Spleen (tissue), 7 donors: Measurements from ENCODE around the gene VPS9D1.

Experiments used
- POLR2A ChIP-seq, 3 donors: fragments of 450-650 bp; IDR thresholded peaks; one replicate each; pipeline ENCODE4 v1.5.1; 2017; ENCODE audit warnings: antibody characterized with exemption in 3 of 3, mild to moderate bottlenecking in 1 of 3
- POLR2AphosphoS5 ChIP-seq, 3 donors: sonication (generic); formaldehyde crosslinking; IDR thresholded peaks; one replicate each; pipeline ENCODE4 v1.5.1; 2017; ENCODE audit warnings: antibody characterized with exemption in 3 of 3
- TF ChIP-seq, protein P1 (sequence below), 11 experiments: fragments of 200-600 bp in 7 of 11; fragments of 450-650 bp in 4 of 11; sonication (generic) in 4 of 11; IDR thresholded peaks in 8 of 11; conservative IDR thresholded peaks in 3 of 11; 1 replicate in 7 of 11; 2 replicates in 4 of 11; pipeline versions ENCODE4 v1.4.0 to v1.8.0; 2016 to 2021; ENCODE audit warnings: antibody characterized with exemption in 11 of 11, inconsistent platforms in 4 of 11, mild to moderate bottlenecking in 1 of 11
- donor health status: DM: no; HTN: no; CAD: no; lungs with moderate emphysema.
- donor health status: DM: no; HTN: no; CAD: no.
- donor health status: DM: no; HTN: no; CAD: no.

DNA sequence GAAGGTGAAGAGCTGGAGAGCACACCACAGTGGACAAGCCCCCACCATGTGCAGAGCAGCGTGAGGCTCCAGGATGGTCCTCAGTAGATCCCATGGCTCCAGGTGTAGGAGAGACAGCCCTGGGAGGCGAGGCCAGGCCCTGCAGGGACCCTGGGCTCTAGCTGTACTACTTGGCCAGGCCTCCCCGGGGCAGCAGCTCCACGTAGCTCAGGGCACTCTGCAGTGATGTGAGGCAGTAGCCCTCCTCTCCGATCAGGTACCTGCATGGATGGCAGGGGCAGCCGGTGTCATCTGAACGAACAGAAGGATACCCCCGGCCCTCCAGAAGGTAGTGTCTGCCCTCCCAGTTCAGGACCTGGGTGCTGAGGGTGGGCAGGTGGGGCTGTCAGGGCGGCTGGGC lies 13.0 kb downstream of the VPS9D1 start:
- no peak for TF ChIP-seq POLR2AphosphoS5 (IDR thresholded peaks at IDR 0.05)
- TF ChIP-seq, protein P1, sequence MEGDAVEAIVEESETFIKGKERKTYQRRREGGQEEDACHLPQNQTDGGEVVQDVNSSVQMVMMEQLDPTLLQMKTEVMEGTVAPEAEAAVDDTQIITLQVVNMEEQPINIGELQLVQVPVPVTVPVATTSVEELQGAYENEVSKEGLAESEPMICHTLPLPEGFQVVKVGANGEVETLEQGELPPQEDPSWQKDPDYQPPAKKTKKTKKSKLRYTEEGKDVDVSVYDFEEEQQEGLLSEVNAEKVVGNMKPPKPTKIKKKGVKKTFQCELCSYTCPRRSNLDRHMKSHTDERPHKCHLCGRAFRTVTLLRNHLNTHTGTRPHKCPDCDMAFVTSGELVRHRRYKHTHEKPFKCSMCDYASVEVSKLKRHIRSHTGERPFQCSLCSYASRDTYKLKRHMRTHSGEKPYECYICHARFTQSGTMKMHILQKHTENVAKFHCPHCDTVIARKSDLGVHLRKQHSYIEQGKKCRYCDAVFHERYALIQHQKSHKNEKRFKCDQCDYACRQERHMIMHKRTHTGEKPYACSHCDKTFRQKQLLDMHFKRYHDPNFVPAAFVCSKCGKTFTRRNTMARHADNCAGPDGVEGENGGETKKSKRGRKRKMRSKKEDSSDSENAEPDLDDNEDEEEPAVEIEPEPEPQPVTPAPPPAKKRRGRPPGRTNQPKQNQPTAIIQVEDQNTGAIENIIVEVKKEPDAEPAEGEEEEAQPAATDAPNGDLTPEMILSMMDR (IDR thresholded peaks at IDR 0.05 in 8 of 11, conservative IDR thresholded peaks at IDR 0.05 in 3 of 11) = no peak
- TF ChIP-seq POLR2A (IDR thresholded peaks at IDR 0.05) = no peak
